NCI-H345 (cell line): ENCODE results near the gene NAA16.
"Not testable (repeated sequence)": the region's sequence is repeated elsewhere in the genome, so short reads cannot be mapped to it uniquely, and the experiment has no call there.

Experiments
- DNase-seq: peaks from one replicate; lab custom pipeline; 2025; lab: John Stamatoyannopoulos, UW

NAA16 gene

GRCh38 chr13:41310963-41311405 is at the start of gene NAA16:
Gene NAA16 (plus strand): TSS chr13:41311267. CDS start chr13:41311529, 262 bp downstream.
- peak; percentile 87 for DNase-seq

- peak; percentile 77 for DNase-seq
Measured at GRCh38 chr13:41263261-41263971, 47.7 kb upstream of the NAA16 start, which contains the start of gene MTRF1. Gene MTRF1 (minus strand): TSS chr13:41263576. CDS start chr13:41260907, 2,669 bp downstream.

GRCh38 chr13:41267106-41267505 is 44.0 kb upstream of the NAA16 start:
- no peak for DNase-seq

- DNase-seq = peak; percentile 1
Measured at GRCh38 chr13:41268764-41269163, 42.3 kb upstream of the NAA16 start.

- no peak for DNase-seq
Measured at GRCh38 chr13:41271456-41272285, 39.4 kb upstream of the NAA16 start.

- no peak for DNase-seq
Measured at GRCh38 chr13:41273831-41274441, 37.1 kb upstream of the NAA16 start.

GRCh38 chr13:41274881-41275280 is 36.2 kb upstream of the NAA16 start:
- no peak for DNase-seq

- DNase-seq = no peak
Measured at GRCh38 chr13:41276824-41277223, 34.2 kb upstream of the NAA16 start.

GRCh38 chr13:41279156-41279555 is 31.9 kb upstream of the NAA16 start:
- DNase-seq = not testable (repeated sequence)

GRCh38 chr13:41282129-41282571 is 28.9 kb upstream of the NAA16 start:
- DNase-seq = no peak

GRCh38 chr13:41284512-41285288 is 26.4 kb upstream of the NAA16 start:
- no peak for DNase-seq

- no peak for DNase-seq
Measured at GRCh38 chr13:41286370-41286769, 24.7 kb upstream of the NAA16 start.

GRCh38 chr13:41289463-41289881 is 21.6 kb upstream of the NAA16 start:
- DNase-seq = no peak

- no peak for DNase-seq
Measured at GRCh38 chr13:41291246-41291645, 19.8 kb upstream of the NAA16 start.

- no peak for DNase-seq
Measured at GRCh38 chr13:41293272-41293671, 17.8 kb upstream of the NAA16 start.

- no peak for DNase-seq
Measured at GRCh38 chr13:41294914-41295313, 16.2 kb upstream of the NAA16 start.

- no peak for DNase-seq
Measured at GRCh38 chr13:41295973-41296372, 15.1 kb upstream of the NAA16 start.

GRCh38 chr13:41296879-41297646 is 14.0 kb upstream of the NAA16 start:
- DNase-seq = no peak

- no peak for DNase-seq
Measured at GRCh38 chr13:41299316-41300094, 11.6 kb upstream of the NAA16 start.

GRCh38 chr13:41302743-41303142 is 8.3 kb upstream of the NAA16 start:
- DNase-seq = no peak
